IMR-90 (cell line): Measurements from ENCODE around the gene POLRMT. TPM values are rescaled to one million over a fixed set of nuclear protein-coding genes. Genes with fewer than 3 reads are reported as not detected.

Experiments used
- ATAC-seq: fragments of 200-7000 bp; cut with Tn5 transposase; 2 replicates; pipeline ENCODE4 v1.9.1; 2020; ENCODE audit warnings: low read depth, mild to moderate bottlenecking, moderate library complexity
- BruUV-seq: library from RNA; stranded (reverse); fragments of 400-500 nt; replicated peaks from 2 replicates; lab custom pipeline; 2021; lab: Mats Ljungman, UMichigan
- CTCF ChIA-PET: fragments of 300-600 bp; formaldehyde crosslinking; extraction: SDS; loops from one replicate; lab custom pipeline; 2021; ENCODE audit warnings: antibody characterized with exemption; lab: Yijun Ruan, JAX
- POLR2A ChIA-PET: fragments of 300-600 bp; sonication (Branson Sonifier 250); formaldehyde crosslinking; loops from one replicate; lab custom pipeline; 2022; ENCODE audit warnings: antibody characterized with exemption; ENCODE audit not compliant: unreplicated experiment; lab: Charles Lee
- DNase-seq: peaks from one replicate; pipeline ENCODE4 v3.0.0; 2013
- H2AFZ ChIP-seq: replicated peaks from 2 replicates; pipeline ENCODE3; 2013; ENCODE audit warnings: low read length, mild to moderate bottlenecking; ENCODE audit not compliant: poor library complexity
- H2AK5ac ChIP-seq: 2 replicates; pipeline ENCODE4 v1.6.1; 2013; ENCODE audit warnings: low read depth, low read length, inconsistent platforms
- H2AK9ac ChIP-seq: replicated peaks from 2 replicates; pipeline ENCODE3; 2013; ENCODE audit warnings: mild to moderate bottlenecking, low read depth, low read length, moderate library complexity; ENCODE audit not compliant: poor library complexity
- H2BK120ac ChIP-seq: 2 replicates; pipeline ENCODE4 v1.6.1; 2013; ENCODE audit warnings: low read depth, low read length, inconsistent platforms
- H2BK15ac ChIP-seq: 3 replicates; pipeline ENCODE4 v1.6.1; 2013; ENCODE audit warnings: low read depth, low read length, inconsistent platforms
- H2BK20ac ChIP-seq: 2 replicates; pipeline ENCODE4 v1.6.1; 2013; ENCODE audit warnings: low read depth, mild to moderate bottlenecking, inconsistent platforms, low read length, moderate library complexity
- H2BK5ac ChIP-seq: 2 replicates; pipeline ENCODE4 v1.6.1; 2013; ENCODE audit warnings: mild to moderate bottlenecking, low read depth, low read length, inconsistent platforms; ENCODE audit not compliant: poor library complexity, severe bottlenecking
- H3K14ac ChIP-seq: replicated peaks from 2 replicates; pipeline ENCODE4 v1.6.1; 2013; ENCODE audit warnings: low read depth, low read length, inconsistent platforms
- H3K18ac ChIP-seq: 2 replicates; pipeline ENCODE4 v1.6.1; 2013; ENCODE audit warnings: low read depth, low read length, control low read depth
- H3K23ac ChIP-seq: 2 replicates; pipeline ENCODE4 v1.6.1; 2013; ENCODE audit warnings: low read depth, low read length, inconsistent platforms
- H3K27ac ChIP-seq: 2 replicates; pipeline ENCODE4 v1.5.1; 2013; ENCODE audit warnings: mild to moderate bottlenecking, control low read depth, low read length; ENCODE audit not compliant: insufficient read depth
- H3K27me3 ChIP-seq: 2 replicates; pipeline ENCODE4 v1.6.1; 2013; ENCODE audit warnings: low read length; ENCODE audit not compliant: control insufficient read depth, insufficient read depth
- H3K36me3 ChIP-seq: 2 replicates; pipeline ENCODE4 v1.6.1; 2013; ENCODE audit warnings: low read length, mixed read lengths; ENCODE audit not compliant: control insufficient read depth, insufficient read depth
- H3K4ac ChIP-seq: 2 replicates; pipeline ENCODE4 v1.6.1; 2013; ENCODE audit warnings: low read depth, low read length, inconsistent platforms
- H3K4me1 ChIP-seq: 2 replicates; pipeline ENCODE4 v1.6.1; 2013; ENCODE audit warnings: low read length, mixed read lengths; ENCODE audit not compliant: control insufficient read depth, insufficient read depth
- H3K4me2 ChIP-seq: 2 replicates; pipeline ENCODE4 v1.6.1; 2013; ENCODE audit warnings: low read depth, mild to moderate bottlenecking, control low read depth, low read length, moderate library complexity
- H3K4me3 ChIP-seq: 2 replicates; pipeline ENCODE4 v1.5.1; 2013; ENCODE audit warnings: low read depth, mild to moderate bottlenecking, control low read depth, low read length, moderate library complexity; ENCODE audit not compliant: insufficient read depth
- H3K56ac ChIP-seq: 2 replicates; pipeline ENCODE4 v1.6.1; 2013; ENCODE audit warnings: low read length, inconsistent platforms; ENCODE audit not compliant: insufficient read depth; ENCODE audit errors: extremely low read depth
- H3K79me1 ChIP-seq, 2 experiments: 2 replicates each; pipeline ENCODE4 v1.6.1; 2013; ENCODE audit warnings: low read length in 2 of 2, inconsistent platforms in 1 of 2, low read depth in 1 of 2
- H3K9ac ChIP-seq: 2 replicates; pipeline ENCODE4 v1.6.1; 2013; ENCODE audit warnings: low read depth, low read length, control low read depth
- H3K9me1 ChIP-seq: 2 replicates; pipeline ENCODE4 v1.6.1; 2013; ENCODE audit warnings: low read length, inconsistent platforms; ENCODE audit not compliant: insufficient read depth
- H3K9me3 ChIP-seq: 2 replicates; pipeline ENCODE4 v1.6.1; 2013; ENCODE audit warnings: low read length; ENCODE audit not compliant: control insufficient read depth, insufficient read depth
- H4K20me1 ChIP-seq: 2 replicates; pipeline ENCODE4 v1.6.1; 2013; ENCODE audit warnings: low read length, inconsistent platforms; ENCODE audit not compliant: insufficient read depth
- H4K5ac ChIP-seq: 2 replicates; pipeline ENCODE4 v1.6.1; 2013; ENCODE audit warnings: mild to moderate bottlenecking, low read depth, low read length, control low read depth
- H4K8ac ChIP-seq, 2 experiments: 2 replicates each; pipeline ENCODE4 v1.6.1; 2013; ENCODE audit warnings: low read depth in 2 of 2, low read length in 2 of 2, control low read depth in 1 of 2, inconsistent platforms in 1 of 2
- H4K91ac ChIP-seq: 2 replicates; pipeline ENCODE4 v1.6.1; 2013; ENCODE audit warnings: low read depth, low read length, inconsistent platforms; ENCODE audit not compliant: insufficient read depth
- CHD1 ChIP-seq: IDR thresholded peaks from 2 replicates; pipeline ENCODE4 v1.6.1; 2012; ENCODE audit warnings: low read depth, low read length, improper control_type of control experiment
- WGBS, 2 experiments: methylation state at CpG; one replicate each; pipeline versions ENCODE4 v1.1.5 to v1.1.7; 2013; ENCODE audit warnings: missing lambda C conversion rate in 2 of 2; ENCODE audit not compliant: insufficient read length in 1 of 2; ENCODE audit errors: extremely low coverage in 2 of 2; 5-methylcytosine and 5-hydroxymethylcytosine counted together
- dilution Hi-C: fragments of 300-500 bp; cut with HindIII; formaldehyde crosslinking; loops from one replicate; pipeline ENCODE4 v1.14.3; 2018; ENCODE audit warnings: low sequenced_read_pairs; ENCODE audit not compliant: unreplicated experiment
- in situ Hi-C: fragments of 300-500 bp; cut with MboI; formaldehyde crosslinking; loops from 3 replicates; pipeline ENCODE4 v1.14.3; 2019; ENCODE audit warnings: low sequenced_read_pairs, inconsistent platforms, mixed read lengths
- intact Hi-C: fragments of 100-400 bp; cut with micrococcal nuclease; formaldehyde crosslinking; loops from 2 replicates; pipeline ENCODE4 v1.10.0; 2022
- polyA plus RNA-seq, 3 experiments: library from polyadenylated mRNA; depleted of rRNA; stranded (reverse); fragments of >200 nt; gene quantifications; 2 replicates each; pipeline ENCODE4 v1.2.3, GENCODE V29; 2012; ENCODE audit warnings: low replicate concordance in 1 of 3
- total RNA-seq: library from RNA; depleted of rRNA; stranded (reverse); fragments of >200 nt; gene quantifications from 2 replicates; pipeline ENCODE4 v1.2.3, GENCODE V29; 2012

The POLRMT gene
- total and polyA plus RNA-seq, 2 of the 4 experiments (the other 2 are of a cell fraction), result 9.9 to 29.6 TPM

DNA sequence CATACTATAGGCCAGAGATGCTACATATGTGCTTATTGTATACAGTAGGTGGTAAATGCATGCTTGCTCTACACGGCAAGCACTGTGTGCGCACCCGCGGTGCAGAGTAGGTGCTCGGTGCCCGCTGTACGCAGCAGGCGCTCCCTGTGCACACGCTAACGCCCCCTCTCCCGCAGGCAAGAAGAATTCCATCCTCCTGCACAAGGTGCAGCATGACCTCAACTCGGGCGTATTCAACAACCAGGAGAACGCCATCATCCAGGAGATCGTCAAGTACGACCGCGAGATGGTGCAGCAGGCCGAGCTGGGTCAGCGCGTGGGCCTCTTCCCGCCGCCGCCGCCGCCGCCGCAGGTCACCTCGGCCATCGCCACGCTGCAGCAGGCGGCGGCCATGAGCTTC, 17.7 kb downstream of the POLRMT start:
- Histone ChIP-seq H3K27me3 (no peaks in the 10 kb centered on the region; the same call in 1 of the 2 replicates), H4K20me1 (peaks cover 12% of the 10 kb centered on the region), H3K79me1 (no peaks in the 10 kb centered on the region), H3K4me3 (no peak overlapping the region), H3K36me3 (peaks cover 27% of the 10 kb centered on the region), H2BK15ac (no peak overlapping the region), H3K14ac (no peak overlapping the region), H3K9me1 (peaks cover 7% of the 10 kb centered on the region), H3K4ac (no peak overlapping the region), H3K18ac (no peak overlapping the region), H3K4me2 (no peak overlapping the region), H2AK9ac (no peak overlapping the region), H2AK5ac (no peak overlapping the region), H3K4me1 (peaks cover 10% of the 10 kb centered on the region), H4K8ac (no peak overlapping the region), H2BK20ac (no peak overlapping the region), H3K56ac (no peak overlapping the region), H4K5ac (no peak overlapping the region), H3K27ac (no peak overlapping the region), H2AFZ (no peak overlapping the region), H3K9ac (no peak overlapping the region), H2BK5ac (no peak overlapping the region), H2BK120ac (no peak overlapping the region), H3K23ac (no peak overlapping the region), H4K91ac (no peak overlapping the region), H3K9me3 (no peaks in the 10 kb centered on the region)
- in situ Hi-C loops, result no loop called here
- DNase-seq, result no peak
- no peak for ATAC-seq
- CTCF ChIA-PET, result no interaction called here
- BruUV-seq, result no TSS peak
- 34% methylated on average over 14 of the region's 33 CpGs; no CpG with 5 or more reads in 1 of the 2 experiments for WGBS, 2 experiments
- dilution Hi-C loops, result no loop called here
- POLR2A ChIA-PET, result no interaction called here
- intact Hi-C loops, result no loop called here
- no peak for TF ChIP-seq CHD1
